Measurements from ENCODE around the gene COL28A1. TPM values are rescaled to one million over a fixed set of nuclear protein-coding genes. Genes with fewer than 3 reads are reported as not detected.

Gene COL28A1
- total RNA-seq, 4 donors from 2014 or later = 0.60 to 4.4 (median 4.1) TPM

DNA sequence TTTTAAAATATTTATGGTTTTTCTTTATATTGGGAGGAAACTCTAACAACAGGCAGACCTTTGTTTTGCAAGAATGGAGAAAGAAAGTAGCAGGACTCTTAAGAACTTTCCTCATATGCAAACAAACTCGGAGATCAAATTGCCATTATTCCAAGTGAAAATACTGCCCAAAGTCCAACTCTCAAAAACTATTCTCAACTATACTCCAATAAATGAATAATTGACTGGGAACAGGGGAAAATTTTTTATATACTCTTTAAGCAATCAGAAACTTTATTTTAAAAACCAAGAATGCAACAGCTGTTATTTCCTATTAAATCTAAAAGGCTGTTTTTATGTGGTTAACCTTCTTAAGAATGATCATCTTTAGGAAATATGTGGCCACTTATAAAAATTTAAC lies 101.9 kb downstream of the COL28A1 start:
- in situ Hi-C loops (cut with MboI; ENCODE audit: low pct_ligation_motif_present in 1 of 4, low pct_unique_long_range_greater_than_20kb in 1 of 4, low sequenced_read_pairs in 3 of 4) = loop anchor here in 2 of 4 donors (10.0 to 25.0 kb wide), 2 partner anchors 101 to 778 kb away; partner anchors contain the start of gene COL28A1 (in 1 of the 2)
- H3K27ac ChIP-seq = no peak overlapping the region
- no peak overlapping the region for H3K4me3 ChIP-seq
- no peaks in the 10 kb centered on the region for H3K27me3 ChIP-seq
- H3K36me3 ChIP-seq = no peaks in the 10 kb centered on the region
- H3K9me3 ChIP-seq = no peaks in the 10 kb centered on the region
- 30 to 54% methylated on average over 1 of the region's 1 CpG for WGBS, 2 donors (ENCODE audit: low coverage in 1 of 2)
- peaks cover 0 to 17% (median 0%) of the 10 kb centered on the region in 4 donors for H3K4me1 ChIP-seq
- TF ChIP-seq POLR2AphosphoS5 (IDR thresholded peaks at IDR 0.05) (no peak), POLR2A (IDR thresholded peaks at IDR 0.05) (no peak), EP300 (IDR thresholded peaks at IDR 0.05; ENCODE audit: low read depth) (no peak)
- TF ChIP-seq, protein P1, sequence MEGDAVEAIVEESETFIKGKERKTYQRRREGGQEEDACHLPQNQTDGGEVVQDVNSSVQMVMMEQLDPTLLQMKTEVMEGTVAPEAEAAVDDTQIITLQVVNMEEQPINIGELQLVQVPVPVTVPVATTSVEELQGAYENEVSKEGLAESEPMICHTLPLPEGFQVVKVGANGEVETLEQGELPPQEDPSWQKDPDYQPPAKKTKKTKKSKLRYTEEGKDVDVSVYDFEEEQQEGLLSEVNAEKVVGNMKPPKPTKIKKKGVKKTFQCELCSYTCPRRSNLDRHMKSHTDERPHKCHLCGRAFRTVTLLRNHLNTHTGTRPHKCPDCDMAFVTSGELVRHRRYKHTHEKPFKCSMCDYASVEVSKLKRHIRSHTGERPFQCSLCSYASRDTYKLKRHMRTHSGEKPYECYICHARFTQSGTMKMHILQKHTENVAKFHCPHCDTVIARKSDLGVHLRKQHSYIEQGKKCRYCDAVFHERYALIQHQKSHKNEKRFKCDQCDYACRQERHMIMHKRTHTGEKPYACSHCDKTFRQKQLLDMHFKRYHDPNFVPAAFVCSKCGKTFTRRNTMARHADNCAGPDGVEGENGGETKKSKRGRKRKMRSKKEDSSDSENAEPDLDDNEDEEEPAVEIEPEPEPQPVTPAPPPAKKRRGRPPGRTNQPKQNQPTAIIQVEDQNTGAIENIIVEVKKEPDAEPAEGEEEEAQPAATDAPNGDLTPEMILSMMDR (IDR thresholded peaks at IDR 0.05) = no peak
- DNase-seq = no peak
- intact Hi-C loops (cut with DNase I; ENCODE audit: low total_unique reads) = no loop called here

DNA sequence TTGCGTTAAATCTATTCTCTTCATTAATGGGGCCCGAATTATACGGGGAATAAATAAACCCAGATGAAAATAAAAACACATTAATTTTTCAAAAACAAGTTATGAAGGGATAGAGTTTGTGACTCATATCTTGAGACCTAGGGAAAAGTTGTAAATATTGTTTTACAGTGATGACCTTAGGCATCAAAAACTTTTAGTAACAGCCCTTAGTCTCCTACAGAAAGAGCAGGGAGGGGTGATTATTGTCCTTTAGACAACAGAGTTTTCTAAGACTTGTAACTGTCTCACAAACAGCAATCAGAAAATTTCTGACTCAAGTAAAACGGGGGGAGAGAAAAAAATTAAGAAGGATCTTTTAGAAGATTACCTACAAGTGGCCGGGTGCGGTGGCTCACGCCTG lies 102.7 kb downstream of the COL28A1 start:
- in situ Hi-C loops (cut with MboI; ENCODE audit: low pct_ligation_motif_present in 1 of 4, low pct_unique_long_range_greater_than_20kb in 1 of 4, low sequenced_read_pairs in 3 of 4) (loop anchor here in 2 of 4 donors (10.0 to 25.0 kb wide), 2 partner anchors 102 to 779 kb away; partner anchors contain the start of gene COL28A1 (in 1 of the 2)), intact Hi-C loops (cut with DNase I; ENCODE audit: low total_unique reads) (no loop called here)
- Histone ChIP-seq H3K9me3 (no peaks in the 10 kb centered on the region), H3K4me1 (peaks cover 0 to 17% (median 0%) of the 10 kb centered on the region in 4 donors), H3K4me3 (no peak overlapping the region), H3K27me3 (no peaks in the 10 kb centered on the region), H3K36me3 (no peaks in the 10 kb centered on the region), H3K27ac (no peak overlapping the region)
- TF ChIP-seq POLR2A (IDR thresholded peaks at IDR 0.05) (no peak), POLR2AphosphoS5 (IDR thresholded peaks at IDR 0.05) (no peak), EP300 (IDR thresholded peaks at IDR 0.05; ENCODE audit: low read depth) (no peak)
- TF ChIP-seq, protein P1 (IDR thresholded peaks at IDR 0.05) = no peak
- 86 to 90% methylated on average over 6 to 7 of the region's 7 CpGs for WGBS, 2 donors (ENCODE audit: low coverage in 1 of 2)
- DNase-seq = no peak

DNA sequence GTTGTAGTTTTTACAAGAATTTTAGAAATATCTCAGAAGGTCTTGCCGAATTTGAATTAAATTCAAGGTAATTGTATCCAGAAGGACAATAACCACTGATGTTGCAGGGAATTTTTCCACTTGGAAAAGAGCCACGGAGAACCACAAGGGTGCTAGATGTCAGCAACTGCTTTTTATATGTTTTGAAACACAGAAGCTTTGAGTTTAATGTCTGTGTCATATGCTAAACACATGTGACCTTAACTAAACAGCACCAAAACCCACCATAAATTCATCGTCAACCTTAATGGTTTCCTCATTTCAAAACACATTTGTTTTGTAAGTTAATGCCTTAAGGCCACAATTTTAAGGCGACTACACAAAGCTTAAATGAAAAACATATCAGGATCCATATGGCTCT lies 106.9 kb downstream of the COL28A1 start:
- Histone ChIP-seq H3K9me3 (no peaks in the 10 kb centered on the region), H3K36me3 (no peaks in the 10 kb centered on the region), H3K4me3 (no peak overlapping the region), H3K27ac (no peak overlapping the region), H3K27me3 (no peaks in the 10 kb centered on the region), H3K4me1 (peaks cover 0 to 6% (median 0%) of the 10 kb centered on the region in 4 donors)
- DNase-seq = no peak
- 53 to 69% methylated on average over 4 of the region's 4 CpGs for WGBS, 2 donors (ENCODE audit: low coverage in 1 of 2)
- in situ Hi-C loops (cut with MboI; ENCODE audit: low pct_ligation_motif_present in 1 of 4, low pct_unique_long_range_greater_than_20kb in 1 of 4, low sequenced_read_pairs in 3 of 4) = loop anchor here in 1 of 4 donors (5.0 to 25.0 kb wide), 2 partner anchors 113 to 783 kb away; no protein-coding TSS in a partner anchor
- intact Hi-C loops (cut with DNase I; ENCODE audit: low total_unique reads) = no loop called here
- TF ChIP-seq POLR2A (IDR thresholded peaks at IDR 0.05) (no peak), EP300 (IDR thresholded peaks at IDR 0.05; ENCODE audit: low read depth) (no peak), POLR2AphosphoS5 (IDR thresholded peaks at IDR 0.05) (no peak)
- TF ChIP-seq, protein P1 (IDR thresholded peaks at IDR 0.05) = no peak

DNA sequence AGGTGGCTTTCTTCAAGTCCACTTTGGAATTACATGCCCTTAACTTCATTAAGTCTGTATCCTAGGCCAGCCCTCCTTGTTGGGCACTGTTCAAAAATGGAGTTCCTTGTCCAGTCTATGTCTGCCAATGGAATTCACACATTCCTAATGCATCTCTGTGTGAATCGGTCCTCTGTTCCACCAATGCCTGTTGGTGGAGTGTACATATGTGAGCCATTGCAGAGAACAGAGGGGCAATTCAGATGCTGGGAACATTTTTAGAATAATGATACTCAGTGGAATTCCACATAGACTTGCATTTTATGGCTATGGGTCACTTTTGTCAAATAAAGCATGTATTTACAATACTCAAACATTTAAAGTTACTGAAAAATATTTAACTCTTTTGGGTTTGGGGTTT lies 108.3 kb downstream of the COL28A1 start:
- no peak overlapping the region for H3K4me3 ChIP-seq
- no peaks in the 10 kb centered on the region for H3K36me3 ChIP-seq
- no peaks in the 10 kb centered on the region for H3K4me1 ChIP-seq
- in situ Hi-C loops (cut with MboI; ENCODE audit: low pct_ligation_motif_present in 1 of 4, low pct_unique_long_range_greater_than_20kb in 1 of 4, low sequenced_read_pairs in 3 of 4) (loop anchor here in 1 of 4 donors (5.0 to 25.0 kb wide), 2 partner anchors 115 to 785 kb away; no protein-coding TSS in a partner anchor), intact Hi-C loops (cut with DNase I; ENCODE audit: low total_unique reads) (no loop called here)
- no peaks in the 10 kb centered on the region for H3K27me3 ChIP-seq
- no peak for TF ChIP-seq POLR2A (IDR thresholded peaks at IDR 0.05)
- TF ChIP-seq, protein P1 (IDR thresholded peaks at IDR 0.05) = no peak
- DNase-seq = no peak
- no peaks in the 10 kb centered on the region for H3K9me3 ChIP-seq
- 80 to 84% methylated on average over 1 of the region's 1 CpG for WGBS, 2 donors (ENCODE audit: low coverage in 1 of 2)
- H3K27ac ChIP-seq = no peak overlapping the region
